Muscle of leg (tissue), 11 donors: ENCODE data around the gene ABL1. TPM values are rescaled to one million over a fixed set of nuclear protein-coding genes. Genes with fewer than 3 reads are reported as not detected.

ENCODE experiments used
- DNase-seq: peaks from one replicate; pipeline ENCODE4 v3.0.0; 2013
- H3K27ac ChIP-seq: one replicate; pipeline ENCODE4 v1.5.1; 2013; ENCODE audit warnings: mild to moderate bottlenecking, low read length, control low read depth
- H3K27me3 ChIP-seq: one replicate; pipeline ENCODE4 v1.6.1; 2013; ENCODE audit warnings: low read length; ENCODE audit not compliant: control insufficient read depth, insufficient read depth
- H3K36me3 ChIP-seq: one replicate; pipeline ENCODE4 v1.6.1; 2013; ENCODE audit warnings: low read length; ENCODE audit not compliant: control insufficient read depth, insufficient read depth
- H3K4me1 ChIP-seq: one replicate; pipeline ENCODE4 v1.6.1; 2013; ENCODE audit warnings: low read length; ENCODE audit not compliant: control insufficient read depth, insufficient read depth
- H3K4me3 ChIP-seq: one replicate; pipeline ENCODE4 v1.5.1; 2013; ENCODE audit warnings: low read length, control low read depth
- H3K9me3 ChIP-seq: replicated peaks from 2 replicates; pipeline ENCODE4 v1.6.1; 2013; ENCODE audit warnings: low read depth, low read length; ENCODE audit not compliant: control insufficient read depth
- WGBS: methylation state at CpG from one replicate; pipeline ENCODE4 v1.1.5; 2013; ENCODE audit warnings: missing lambda C conversion rate; ENCODE audit not compliant: insufficient coverage; 5-methylcytosine and 5-hydroxymethylcytosine counted together
- polyA plus RNA-seq, 8 donors: library from polyadenylated mRNA; unstranded; fragments of 120-200 nt; gene quantifications; one replicate each; pipeline versions ENCODE4 v1.2.1 to v1.2.3, GENCODE V29; 2013; ENCODE audit warnings: inconsistent platforms in 1 of 8, low replicate concordance in 1 of 8; ENCODE audit not compliant: insufficient read length in 8 of 8, insufficient read depth in 1 of 8
- total RNA-seq: library from RNA; stranded (reverse); fragments of 120-200 nt; gene quantifications from one replicate; pipeline ENCODE4 v1.2.4, GENCODE V29; 2013

ABL1 gene
- total and polyA plus RNA-seq, 9 donors = 27.0 to 81.7 (median 67.0) TPM

- Histone ChIP-seq H3K9me3 (no peaks in the 10 kb centered on the region), H3K27ac (no peak overlapping the region), H3K4me1 (peaks cover 18% of the 10 kb centered on the region), H3K27me3 (peaks cover 45% of the 10 kb centered on the region), H3K4me3 (no peak overlapping the region), H3K36me3 (no peaks in the 10 kb centered on the region)
- no peak for DNase-seq
- WGBS = 76% methylated on average over 13 of the region's 19 CpGs
Measured at GRCh38 chr9:130925050-130925678, 90.1 kb downstream of the ABL1 start.

DNA sequence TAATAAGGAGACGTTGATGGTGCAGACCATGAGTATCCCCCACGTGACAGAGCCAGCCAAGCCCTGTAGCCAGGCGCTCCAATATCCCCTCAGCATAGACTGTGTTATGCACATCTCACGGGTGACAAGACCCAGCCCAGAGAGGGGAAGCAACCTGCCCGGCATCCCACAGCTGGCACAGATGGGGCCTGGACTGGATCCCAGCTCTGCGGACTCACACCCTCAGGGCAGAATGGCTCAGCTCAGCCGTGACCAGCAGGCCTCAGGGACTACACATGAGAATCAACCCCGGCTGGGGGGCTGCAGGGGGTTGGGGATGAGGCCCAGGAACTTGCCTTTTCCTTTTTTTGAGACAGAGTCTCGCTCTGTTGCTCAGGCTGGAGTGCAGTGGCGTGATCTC lies 92.3 kb downstream of the ABL1 start:
- Histone ChIP-seq H3K4me3 (no peak overlapping the region), H3K9me3 (no peaks in the 10 kb centered on the region), H3K27me3 (peaks cover 34% of the 10 kb centered on the region), H3K4me1 (peaks cover 6% of the 10 kb centered on the region), H3K27ac (no peak overlapping the region), H3K36me3 (no peaks in the 10 kb centered on the region)
- WGBS = 77% methylated on average over 7 of the region's 10 CpGs
- DNase-seq = no peak

DNA sequence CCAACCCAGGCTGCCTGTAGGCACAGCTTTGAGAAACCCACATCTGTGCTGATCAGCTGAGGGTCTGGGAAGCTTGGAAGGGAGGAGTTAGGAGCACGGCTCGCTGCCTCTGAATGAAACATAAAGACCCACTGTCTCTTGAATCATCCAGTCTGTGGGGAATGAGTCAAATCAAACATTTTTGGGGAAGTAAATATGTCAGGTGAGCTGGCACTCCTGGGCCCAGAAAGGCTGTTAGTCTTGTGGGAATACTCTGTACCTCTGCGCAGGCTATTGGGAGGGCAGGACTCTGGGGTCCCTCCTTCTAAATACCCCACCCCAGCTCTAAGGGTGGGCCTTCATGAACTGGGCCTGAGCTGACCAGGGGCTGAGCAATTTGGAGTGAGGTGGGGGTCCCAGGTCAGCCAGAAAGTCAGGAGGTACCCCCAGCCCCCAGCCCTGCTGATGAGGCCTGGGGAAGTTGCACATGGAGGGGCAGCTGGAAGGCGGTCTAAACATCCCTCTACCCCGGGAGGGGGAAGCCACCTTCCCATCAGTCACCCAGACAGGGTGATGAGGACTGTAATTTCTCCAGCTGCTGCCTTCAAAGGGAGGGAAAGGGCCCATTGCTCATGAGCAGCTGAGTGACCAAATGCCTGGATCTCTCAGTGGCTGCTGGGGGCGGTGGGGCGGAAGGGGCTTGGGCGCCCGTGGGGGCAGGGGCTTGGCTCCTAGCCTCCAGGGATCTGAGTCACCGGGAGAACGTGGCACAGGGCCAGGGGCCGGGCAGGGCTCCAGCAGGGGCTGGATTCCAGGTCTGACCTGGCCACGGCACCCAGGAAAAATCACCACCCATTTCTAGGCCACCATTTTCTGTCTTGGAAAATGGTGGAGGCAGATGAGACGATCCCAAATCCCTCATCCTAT lies 93.2 kb downstream of the ABL1 start:
- no peak for DNase-seq
- no peaks in the 10 kb centered on the region for H3K9me3 ChIP-seq
- no peak overlapping the region for H3K27ac ChIP-seq
- H3K4me3 ChIP-seq = no peak overlapping the region
- 36% methylated on average over 5 of the region's 14 CpGs for WGBS
- peaks cover 14% of the 10 kb centered on the region for H3K4me1 ChIP-seq
- H3K36me3 ChIP-seq = no peaks in the 10 kb centered on the region
- H3K27me3 ChIP-seq = peaks cover 35% of the 10 kb centered on the region

GRCh38 chr9:130929571-130930038 lies 94.6 kb downstream of the ABL1 start:
- H3K36me3 ChIP-seq = no peaks in the 10 kb centered on the region
- WGBS = 82% methylated on average over 36 of the region's 36 CpGs
- no peak for DNase-seq
- peaks cover 14% of the 10 kb centered on the region for H3K4me1 ChIP-seq
- H3K27ac ChIP-seq = no peak overlapping the region
- H3K4me3 ChIP-seq = no peak overlapping the region
- H3K9me3 ChIP-seq = no peaks in the 10 kb centered on the region
- H3K27me3 ChIP-seq = peaks cover 40% of the 10 kb centered on the region

GRCh38 chr9:130930132-130930803 lies 95.2 kb downstream of the ABL1 start:
- DNase-seq = no peak
- Histone ChIP-seq H3K36me3 (no peaks in the 10 kb centered on the region), H3K27ac (no peak overlapping the region), H3K4me3 (no peak overlapping the region), H3K9me3 (no peaks in the 10 kb centered on the region), H3K4me1 (peaks cover 14% of the 10 kb centered on the region), H3K27me3 (peaks cover 43% of the 10 kb centered on the region)
- 88% methylated on average over 16 of the region's 23 CpGs for WGBS

DNA sequence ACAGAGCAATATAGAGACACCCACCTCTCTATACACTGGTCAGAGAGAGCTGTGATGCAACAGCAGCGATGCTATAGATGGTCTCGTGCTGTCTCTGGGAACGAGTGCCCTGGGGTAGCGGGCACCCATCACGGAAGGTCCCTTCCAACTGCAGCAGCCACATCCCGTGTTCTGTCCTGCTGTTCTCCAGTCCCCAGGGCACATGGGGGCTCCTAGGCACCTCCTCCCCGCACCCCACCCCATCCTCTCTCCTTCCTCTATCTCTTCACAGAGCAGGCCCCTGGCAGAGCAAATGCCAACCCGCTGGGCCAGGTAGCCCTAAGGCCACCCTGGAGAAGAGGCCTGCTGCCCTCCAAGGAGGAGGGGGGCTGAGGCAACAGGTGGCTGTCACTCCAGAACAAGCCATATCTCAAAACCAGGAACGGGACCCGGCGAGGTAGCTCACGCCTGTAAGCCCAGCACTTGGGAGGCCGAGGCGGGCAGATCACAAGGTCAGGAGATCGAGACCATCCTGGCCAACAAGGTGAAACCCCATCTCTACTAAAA lies 95.8 kb downstream of the ABL1 start:
- peaks cover 46% of the 10 kb centered on the region for H3K27me3 ChIP-seq
- no peak overlapping the region for H3K4me3 ChIP-seq
- H3K4me1 ChIP-seq = peaks cover 18% of the 10 kb centered on the region
- H3K9me3 ChIP-seq = no peaks in the 10 kb centered on the region
- DNase-seq = no peak
- H3K36me3 ChIP-seq = no peaks in the 10 kb centered on the region
- 95% methylated on average over 7 of the region's 15 CpGs for WGBS
- no peak overlapping the region for H3K27ac ChIP-seq

- peak overlapping the region; percentile 23 for H3K27ac ChIP-seq
- 64% methylated on average over 13 of the region's 20 CpGs for WGBS
- H3K27me3 ChIP-seq = peaks cover 52% of the 10 kb centered on the region
- H3K4me1 ChIP-seq = peaks cover 26% of the 10 kb centered on the region
- no peaks in the 10 kb centered on the region for H3K9me3 ChIP-seq
- DNase-seq = peak; percentile 82
- H3K36me3 ChIP-seq = no peaks in the 10 kb centered on the region
- H3K4me3 ChIP-seq = no peak overlapping the region
Measured at GRCh38 chr9:130931508-130932254, 96.6 kb downstream of the ABL1 start.

DNA sequence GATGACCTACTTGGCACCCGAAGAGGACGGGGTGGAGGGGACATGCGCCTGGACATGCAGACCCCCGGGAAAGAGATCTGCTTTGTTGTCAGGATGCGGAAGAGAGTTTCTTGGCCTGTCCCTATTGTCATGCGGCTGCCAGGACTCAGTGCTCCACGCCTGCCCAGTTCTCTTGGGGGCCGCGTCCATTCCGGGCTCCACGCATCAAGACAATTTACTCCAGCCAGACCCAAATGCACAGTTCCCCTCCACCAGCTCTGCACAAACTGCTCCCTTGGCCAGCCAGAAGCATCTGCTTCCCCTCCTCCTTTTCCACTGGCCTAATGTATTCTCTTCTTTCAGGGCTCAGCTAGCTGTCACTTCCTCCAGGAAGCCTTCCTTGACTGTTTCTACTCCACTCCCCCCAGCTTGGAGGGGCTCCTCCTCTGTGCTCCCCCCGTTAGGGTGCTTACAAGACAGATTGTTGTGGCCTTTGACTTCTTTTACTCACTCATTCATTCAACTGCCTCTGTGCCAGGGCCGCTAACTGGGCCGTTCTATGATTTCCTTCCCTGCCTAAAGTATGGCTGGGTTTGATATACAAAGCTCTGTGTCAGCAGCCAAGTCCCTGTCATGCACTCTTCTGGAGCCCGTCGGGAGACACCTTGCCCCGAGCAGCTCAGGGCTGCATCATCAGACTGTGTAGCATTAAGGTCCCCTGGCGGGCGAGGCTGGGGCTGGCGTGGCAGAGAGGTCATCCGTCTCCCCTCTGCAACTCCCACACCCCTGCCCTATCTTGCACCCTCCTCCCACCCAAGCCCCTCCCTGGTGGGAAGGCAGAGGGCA lies 97.4 kb downstream of the ABL1 start:
- no peaks in the 10 kb centered on the region for H3K9me3 ChIP-seq
- no peak overlapping the region for H3K4me3 ChIP-seq
- peaks cover 60% of the 10 kb centered on the region for H3K27me3 ChIP-seq
- 22% methylated on average over 16 of the region's 21 CpGs for WGBS
- peak overlapping the region; percentile 23 for H3K27ac ChIP-seq
- DNase-seq = no peak
- no peaks in the 10 kb centered on the region for H3K36me3 ChIP-seq
- peaks cover 27% of the 10 kb centered on the region for H3K4me1 ChIP-seq
